CD4-positive, alpha-beta T cell treated with Interferon alpha-2 for 1 hour (primary cell): ENCODE measurements around the gene MPZL3.

Experiments
- DNase-seq, 2 donors: peaks; one replicate each; pipeline ENCODE4 v3.0.0-alpha.2; 2020 to 2022

Gene MPZL3

GRCh38 chr11:118180300-118180703, 71.9 kb downstream of the MPZL3 start:
- no peak for DNase-seq

- DNase-seq, result no peak
These were observed 75.4 kb downstream of the MPZL3 start for GRCh38 chr11:118176778-118177134.
